GM18870 (cell line): Measurements from ENCODE around the gene ACSM3.
"Not testable (repeated sequence)": the region's sequence is repeated elsewhere in the genome, so short reads cannot be mapped to it uniquely, and the experiment has no call there.

Experiments
- ATAC-seq: cut with Tn5 transposase; IDR thresholded peaks from one replicate; pipeline ENCODE4 v1.9.1; 2021; ENCODE audit warnings: moderate library complexity; ENCODE audit not compliant: unreplicated experiment

The ACSM3 gene

GRCh38 chr16:20763461-20764232, at the start of gene ACSM3:
TSS of gene ACSM3 (plus strand) at chr16:20764014. CDS start at chr16:20770035, 6,021 bp downstream.
- peak; percentile 97 for ATAC-seq

GRCh38 chr16:20717718-20718117, 46.1 kb upstream of the ACSM3 start:
- not testable (repeated sequence) for ATAC-seq

DNA sequence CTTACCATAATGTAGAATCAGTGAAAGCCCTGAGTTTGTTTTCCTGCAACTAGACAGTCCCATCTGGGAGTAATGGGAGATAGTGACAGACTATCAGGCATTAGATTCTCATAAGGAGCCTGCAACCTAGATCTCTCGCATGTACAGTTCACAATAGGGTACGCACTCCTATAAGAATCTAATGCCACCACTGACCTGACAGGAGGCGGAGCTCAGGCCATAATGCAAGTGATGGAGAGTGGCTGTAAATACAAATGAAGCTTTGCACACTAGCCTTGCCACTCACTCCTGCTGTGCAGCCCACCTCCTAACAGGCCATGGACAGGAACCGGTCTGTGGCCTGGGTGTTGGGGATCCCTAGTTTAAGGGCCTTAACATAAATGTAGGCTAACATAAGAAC, 43.6 kb upstream of the ACSM3 start:
- ATAC-seq = no peak

- no peak for ATAC-seq
Observed at GRCh38 chr16:20726661-20727060, 37.2 kb upstream of the ACSM3 start.

- ATAC-seq = no peak
Observed at GRCh38 chr16:20727181-20727580, 36.6 kb upstream of the ACSM3 start.

DNA sequence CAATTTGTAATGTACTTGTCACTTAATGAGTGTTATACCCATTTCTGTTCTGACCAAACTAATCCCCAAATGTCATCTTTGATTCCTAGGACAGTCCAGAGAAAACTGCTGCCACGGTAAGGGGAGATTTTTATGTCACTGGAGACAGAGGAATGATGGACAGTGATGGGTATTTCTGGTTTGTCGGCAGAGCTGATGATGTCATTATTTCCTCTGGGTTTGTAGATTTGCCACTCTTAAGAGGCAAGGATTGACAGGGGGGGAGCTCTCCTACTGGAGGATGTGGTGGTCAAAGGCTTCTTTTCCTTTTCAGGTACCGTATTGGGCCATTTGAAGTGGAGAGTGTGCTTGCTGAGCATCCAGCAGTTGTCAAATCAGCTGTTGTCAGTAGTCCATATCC, 34.7 kb upstream of the ACSM3 start:
- ATAC-seq = no peak

DNA sequence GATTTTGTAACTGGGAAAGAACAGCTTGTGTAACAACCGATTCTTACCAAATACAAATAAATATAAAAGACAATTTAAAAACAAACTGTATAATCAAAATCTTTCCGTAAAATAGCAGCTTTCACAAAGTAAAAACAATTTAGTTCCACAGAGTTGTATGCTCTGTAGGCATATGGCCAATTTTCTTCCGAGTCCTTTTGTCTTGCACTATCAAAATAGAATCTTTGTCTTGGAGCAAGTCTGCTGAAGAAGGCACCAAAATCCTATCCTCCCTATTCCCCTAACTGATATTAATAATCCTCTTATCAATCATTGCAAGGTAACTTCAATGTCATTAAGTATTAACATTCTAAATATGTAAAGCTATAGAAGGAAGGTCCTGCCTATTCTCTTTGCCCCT, 29.8 kb upstream of the ACSM3 start:
- ATAC-seq = no peak

GRCh38 chr16:20734782-20735181, 29.0 kb upstream of the ACSM3 start:
- ATAC-seq = no peak

- no peak for ATAC-seq
Observed at GRCh38 chr16:20735490-20735889, 28.3 kb upstream of the ACSM3 start.

DNA sequence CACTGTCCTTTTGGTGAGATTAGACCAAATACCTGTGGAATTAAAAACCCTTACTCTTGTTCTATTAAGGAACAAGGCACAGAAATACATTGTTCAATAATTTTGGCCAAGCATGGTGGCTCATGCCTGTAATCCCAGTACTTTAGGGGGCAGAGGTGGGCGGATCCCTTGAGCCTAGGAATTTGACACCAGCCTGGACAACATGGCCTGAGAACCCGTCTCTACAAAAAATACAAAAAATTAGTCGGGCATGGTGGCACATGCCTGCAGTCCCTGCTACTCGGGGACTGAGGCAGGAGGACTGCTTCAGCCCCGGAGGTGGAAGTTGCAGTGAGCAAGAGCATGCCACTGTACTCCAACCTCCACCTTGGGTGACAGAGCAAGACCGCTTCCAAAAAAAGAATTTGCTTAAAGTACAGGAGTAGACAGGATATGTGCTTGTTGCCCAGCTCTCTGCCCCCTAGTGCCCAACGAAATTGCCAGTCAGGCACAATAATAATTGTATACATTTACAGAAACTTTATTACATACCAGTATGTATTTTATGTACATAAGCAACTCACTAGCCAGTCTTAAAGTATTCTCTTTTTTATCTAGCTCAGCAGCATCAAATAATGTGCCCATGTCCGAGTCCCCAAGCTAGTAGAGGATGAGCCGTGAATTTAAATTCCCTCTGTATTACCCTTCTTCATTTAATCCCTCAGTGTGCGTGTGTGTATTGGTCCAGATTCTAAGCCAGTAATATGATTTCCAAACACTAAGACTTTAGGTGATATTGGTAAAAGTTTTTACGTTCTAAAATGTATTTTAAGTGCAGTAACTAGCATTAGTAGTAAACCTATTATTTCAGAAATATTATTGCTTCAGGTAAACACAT, 23.6 kb upstream of the ACSM3 start:
- no peak for ATAC-seq

DNA sequence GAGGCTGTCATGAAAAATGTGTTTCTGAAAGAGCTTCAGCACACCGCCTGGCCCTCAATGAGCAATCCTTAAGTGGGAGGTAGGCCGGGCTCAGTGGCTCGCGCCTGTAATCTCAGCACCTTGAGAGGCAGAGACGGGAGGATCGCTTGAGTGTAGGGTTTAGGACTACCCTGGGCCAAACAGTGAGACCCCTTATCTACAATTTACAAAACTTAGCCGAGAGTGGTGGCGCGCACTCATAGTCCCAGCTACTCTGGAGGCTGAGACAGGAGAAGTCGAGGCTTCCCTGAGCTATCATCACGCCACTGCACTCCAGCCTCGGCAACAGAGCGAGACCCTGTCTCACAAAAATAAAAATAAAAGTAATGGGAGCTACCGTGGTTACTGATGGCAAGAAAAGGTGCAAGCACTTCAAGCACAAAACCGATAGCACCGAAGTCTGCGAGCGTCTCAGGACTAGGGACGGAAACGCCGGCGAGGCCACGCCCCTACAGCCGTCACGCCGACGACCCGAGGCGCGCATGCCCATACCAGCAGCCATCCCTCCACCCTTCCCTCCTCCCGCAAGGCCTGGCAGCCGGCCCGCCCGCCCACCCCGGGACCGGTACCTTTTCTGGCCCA, 22.8 kb upstream of the ACSM3 start:
- ATAC-seq = peak; percentile 61

GRCh38 chr16:20741554-20742285, 22.1 kb upstream of the ACSM3 start, which contains the start of gene THUMPD1:
TSS of gene THUMPD1 (minus strand) at chr16:20741818. CDS start at chr16:20741739, 79 bp downstream.
- ATAC-seq = peak; percentile 44

DNA sequence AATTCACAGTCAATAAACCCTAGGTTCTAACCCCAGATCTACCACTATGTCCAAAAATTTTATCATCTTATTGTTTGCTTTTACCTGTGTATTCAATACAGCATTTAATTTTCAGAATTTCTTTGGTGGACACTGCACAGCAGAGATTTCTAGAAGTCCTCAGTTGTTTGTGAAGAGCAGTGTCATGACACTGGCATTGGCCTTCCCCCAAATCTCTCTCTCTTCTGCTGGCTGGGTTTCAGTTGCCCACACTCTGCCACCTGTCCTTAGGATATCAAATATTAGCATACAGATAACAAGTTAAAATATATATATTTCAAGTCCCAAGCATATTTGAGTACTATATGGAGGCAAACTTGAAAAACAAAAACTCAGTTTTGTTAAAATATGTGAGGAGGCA, 20.2 kb upstream of the ACSM3 start:
- no peak for ATAC-seq

- ATAC-seq = no peak
Observed at GRCh38 chr16:20744922-20745440, 18.8 kb upstream of the ACSM3 start.

DNA sequence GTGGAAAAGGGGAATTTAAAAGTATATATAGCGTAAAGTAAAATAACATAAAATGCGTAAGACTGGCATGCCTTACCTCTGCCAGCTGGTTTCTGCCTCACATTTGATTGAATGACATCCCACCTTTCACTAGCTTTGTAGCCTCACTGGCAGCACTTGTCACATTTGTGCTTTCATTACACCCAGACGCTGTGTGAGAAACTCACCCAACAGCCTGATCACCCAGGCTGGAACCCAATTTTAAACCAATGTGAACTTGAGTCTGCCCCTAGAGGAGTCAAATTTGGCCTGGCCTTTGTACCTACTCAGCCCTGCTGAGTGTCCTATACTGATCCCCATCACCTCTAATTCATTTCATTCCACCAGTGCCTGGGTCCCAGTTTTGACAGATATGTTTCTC, 17.4 kb upstream of the ACSM3 start:
- ATAC-seq = no peak

GRCh38 chr16:20747030-20747816, 16.6 kb upstream of the ACSM3 start:
- no peak for ATAC-seq

DNA sequence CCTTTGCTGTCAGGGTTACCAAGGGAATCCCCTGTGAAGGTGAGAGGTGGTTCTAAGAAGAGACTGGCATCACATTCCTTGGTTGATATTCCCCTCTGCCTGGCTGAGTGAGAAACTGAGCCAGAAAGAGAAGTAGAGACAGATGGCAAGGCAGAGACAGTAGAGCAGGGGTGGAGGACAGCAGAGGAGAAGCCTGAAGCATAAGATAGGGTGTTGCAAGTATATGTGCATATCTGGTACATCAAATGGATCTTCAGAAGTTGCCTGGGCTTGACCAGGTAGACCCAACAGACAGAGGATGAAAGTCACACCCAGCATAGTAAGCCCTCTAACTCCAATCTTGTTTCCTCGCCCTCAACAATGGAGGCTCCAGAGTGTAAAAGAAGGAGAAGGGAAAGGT, 14.3 kb upstream of the ACSM3 start:
- ATAC-seq = no peak

- no peak for ATAC-seq
Observed at GRCh38 chr16:20750558-20750957, 13.3 kb upstream of the ACSM3 start.

DNA sequence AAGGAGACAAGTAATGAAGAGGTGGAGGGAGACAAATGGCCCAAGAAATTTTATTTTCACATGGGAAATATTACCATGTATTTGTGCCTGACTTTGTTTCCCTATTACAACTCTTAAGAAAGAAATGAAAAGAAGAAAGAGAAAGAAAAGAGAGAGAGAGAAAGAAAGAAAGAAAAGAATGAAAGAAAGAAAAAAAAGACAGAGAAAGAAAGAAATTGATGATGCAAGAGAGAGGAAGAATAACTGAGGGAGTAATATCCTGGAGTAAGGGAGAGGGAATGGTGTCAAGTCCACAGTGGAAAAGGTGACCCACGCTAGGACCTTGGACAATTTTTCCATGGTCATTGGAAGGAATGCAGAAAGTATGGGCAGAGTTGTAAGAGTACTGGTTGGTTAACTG, 10.1 kb upstream of the ACSM3 start:
- ATAC-seq = no peak

DNA sequence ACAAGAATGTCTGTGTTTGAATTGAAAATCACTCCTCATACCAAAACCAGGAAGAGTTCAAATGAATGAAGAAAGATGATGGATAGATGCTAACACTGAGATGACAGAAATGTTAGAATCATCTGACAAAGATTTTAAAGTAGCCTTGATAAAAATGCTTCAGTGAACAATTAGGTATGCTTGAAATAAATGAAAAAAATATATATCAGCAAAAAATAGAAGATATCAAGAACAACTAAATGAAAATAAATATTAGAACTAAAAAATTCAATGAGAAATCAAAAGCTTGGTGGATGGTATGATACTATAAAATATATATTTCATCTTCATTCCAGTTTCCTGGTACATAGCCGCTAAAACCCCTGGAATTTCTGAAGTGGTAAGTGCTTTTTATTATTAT, 8.6 kb upstream of the ACSM3 start:
- no peak for ATAC-seq
